Measurements from ENCODE around the gene OIP5.
A peak's percentile ranks its signal among the peaks of the same experiment; 100 is the strongest.

Gene OIP5

GRCh38 chr15:41281236-41281635, 51.2 kb downstream of the OIP5 start:
- peak overlapping the region; percentile 81 for H3K27ac ChIP-seq
- ChIA-PET CTCF (no interaction called here), POLR2A (ENCODE audit: low non-redundant PET) (no interaction called here)
- peak; percentile 73 for DNase-seq (ENCODE audit: low spot score)
- no peak for TF ChIP-seq CTCF (conservative IDR thresholded peaks at IDR 0.05; ENCODE audit: low read depth)

- ChIA-PET CTCF (interaction anchor here (0.7 kb wide), 1 partner anchor 70 kb away, joined by 3 read pairs; no protein-coding TSS in a partner anchor), POLR2A (ENCODE audit: low non-redundant PET) (interaction anchor here (0.6 kb wide), 1 partner anchor 48 kb away, joined by 5 read pairs; no protein-coding TSS in a partner anchor)
- TF ChIP-seq CTCF (conservative IDR thresholded peaks at IDR 0.05; ENCODE audit: low read depth): no peak
- no peak overlapping the region for H3K27ac ChIP-seq
- no peak for DNase-seq (ENCODE audit: low spot score)
Measured at GRCh38 chr15:41279535-41280283, 52.7 kb downstream of the OIP5 start.

GRCh38 chr15:41278319-41278718, 54.1 kb downstream of the OIP5 start:
- no peak for DNase-seq (ENCODE audit: low spot score)
- ChIA-PET CTCF (no interaction called here), POLR2A (ENCODE audit: low non-redundant PET) (no interaction called here)
- no peak overlapping the region for H3K27ac ChIP-seq
- no peak for TF ChIP-seq CTCF (conservative IDR thresholded peaks at IDR 0.05; ENCODE audit: low read depth)

GRCh38 chr15:41276831-41277230, 55.6 kb downstream of the OIP5 start:
- no peak overlapping the region for H3K27ac ChIP-seq
- ChIA-PET CTCF (interaction anchor here (0.6 kb wide), 1 partner anchor 10 kb away, joined by 4 read pairs; no protein-coding TSS in a partner anchor), POLR2A (ENCODE audit: low non-redundant PET) (no interaction called here)
- no peak for TF ChIP-seq CTCF (conservative IDR thresholded peaks at IDR 0.05; ENCODE audit: low read depth)
- DNase-seq (ENCODE audit: low spot score): no peak

GRCh38 chr15:41269887-41270286, 62.5 kb downstream of the OIP5 start:
- no peak for DNase-seq (ENCODE audit: low spot score)
- CTCF ChIA-PET: no interaction called here
- POLR2A ChIA-PET (ENCODE audit: low non-redundant PET): no interaction called here
- no peak overlapping the region for H3K27ac ChIP-seq
- no peak for TF ChIP-seq CTCF (conservative IDR thresholded peaks at IDR 0.05; ENCODE audit: low read depth)

- TF ChIP-seq CTCF (conservative IDR thresholded peaks at IDR 0.05; ENCODE audit: low read depth): no peak
- POLR2A ChIA-PET (ENCODE audit: low non-redundant PET): no interaction called here
- no peak for DNase-seq (ENCODE audit: low spot score)
- 0 out of 2 replicates have a peak overlapping the region, but pooled peaks have one; percentile 26 for H3K27ac ChIP-seq
- CTCF ChIA-PET: interaction anchor here (1.2 kb wide), 1 partner anchor 9 kb away, joined by 3 read pairs; no protein-coding TSS in a partner anchor
Measured at GRCh38 chr15:41263891-41264351, 68.5 kb downstream of the OIP5 start.
